NCI-H1930 (cell line): ENCODE measurements around the gene TEKT5.

Experiments used
- DNase-seq, 2 experiments: peaks; one replicate each; lab custom pipeline; 2025; lab: John Stamatoyannopoulos, UW

The TEKT5 gene

DNA sequence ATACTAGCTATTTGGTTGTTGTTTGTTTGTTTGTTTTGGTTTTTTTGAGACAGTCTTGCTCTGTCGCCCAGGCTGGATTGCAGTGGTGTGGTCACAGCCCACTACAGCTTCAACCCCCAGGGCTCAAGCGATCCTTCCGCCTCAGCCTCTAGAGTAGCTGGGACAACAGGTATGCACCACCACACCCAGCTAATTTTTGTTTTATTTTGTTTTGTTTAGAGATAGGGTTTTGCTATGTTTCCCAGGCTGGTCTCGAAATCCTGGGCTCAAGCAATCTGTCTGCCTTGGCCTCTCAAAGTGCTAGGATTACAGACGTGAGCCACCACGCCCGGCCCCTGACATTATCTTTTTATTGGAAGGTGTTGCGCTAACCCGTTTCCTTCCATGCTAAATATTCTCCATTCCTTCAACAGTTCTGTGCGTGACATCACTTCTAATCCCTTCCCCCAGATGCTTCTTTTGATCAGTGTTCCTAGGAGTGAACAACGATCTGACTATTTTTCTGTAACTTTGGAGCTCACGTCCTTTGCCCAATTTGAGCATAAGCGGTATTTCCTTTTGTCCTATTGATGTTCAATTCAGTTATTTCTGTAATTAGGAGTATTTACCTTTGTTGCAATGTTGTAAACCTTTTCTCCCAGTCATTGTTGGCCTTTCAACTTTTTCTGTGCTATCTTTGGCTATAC is 84.1 kb downstream of the TEKT5 start:
- no peak for DNase-seq

DNA sequence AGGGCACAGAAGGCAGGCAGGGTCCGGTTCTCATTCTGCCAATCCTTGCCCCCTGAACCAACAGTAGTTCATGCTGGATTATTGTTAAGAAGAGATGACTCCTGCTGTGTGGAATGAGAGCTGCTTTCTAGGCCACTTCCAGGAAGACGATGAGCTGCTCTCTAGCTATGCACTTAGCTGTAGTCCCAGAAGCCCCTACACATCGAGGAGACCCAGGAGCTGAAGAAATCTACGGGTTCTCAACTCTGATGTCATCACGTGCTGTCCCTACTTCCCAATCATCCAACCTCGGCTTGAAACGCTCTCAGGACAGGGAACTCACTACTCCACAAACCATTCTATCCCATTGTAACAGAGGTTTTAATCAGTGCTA is 85.3 kb downstream of the TEKT5 start:
- DNase-seq, result no peak

GRCh38 chr16:10608687-10609401 is 85.9 kb downstream of the TEKT5 start:
- no peak for DNase-seq

DNA sequence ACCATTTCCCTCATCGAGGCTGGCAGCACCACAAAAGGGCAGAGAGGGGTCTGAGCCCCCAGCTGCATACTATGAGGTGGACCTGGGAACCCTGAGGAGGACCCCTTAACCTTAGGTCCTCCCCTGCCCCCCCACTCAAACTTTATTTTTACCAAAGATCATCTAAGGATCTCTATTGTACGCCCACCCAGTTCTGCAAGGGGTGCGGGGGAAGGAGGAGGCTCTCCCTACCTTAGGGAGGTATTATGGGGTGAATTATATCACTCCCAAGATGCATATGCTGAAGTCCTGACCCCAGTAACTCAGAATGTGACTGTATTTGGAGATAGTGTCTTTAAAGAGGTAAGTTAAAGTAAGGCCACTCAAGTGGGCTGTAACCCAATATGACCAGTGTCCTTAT is 87.6 kb downstream of the TEKT5 start:
- DNase-seq, result no peak

- no peak for DNase-seq
These were observed 88.1 kb downstream of the TEKT5 start for GRCh38 chr16:10606607-10607006.

GRCh38 chr16:10605636-10606035 is 89.1 kb downstream of the TEKT5 start:
- no peak for DNase-seq

DNA sequence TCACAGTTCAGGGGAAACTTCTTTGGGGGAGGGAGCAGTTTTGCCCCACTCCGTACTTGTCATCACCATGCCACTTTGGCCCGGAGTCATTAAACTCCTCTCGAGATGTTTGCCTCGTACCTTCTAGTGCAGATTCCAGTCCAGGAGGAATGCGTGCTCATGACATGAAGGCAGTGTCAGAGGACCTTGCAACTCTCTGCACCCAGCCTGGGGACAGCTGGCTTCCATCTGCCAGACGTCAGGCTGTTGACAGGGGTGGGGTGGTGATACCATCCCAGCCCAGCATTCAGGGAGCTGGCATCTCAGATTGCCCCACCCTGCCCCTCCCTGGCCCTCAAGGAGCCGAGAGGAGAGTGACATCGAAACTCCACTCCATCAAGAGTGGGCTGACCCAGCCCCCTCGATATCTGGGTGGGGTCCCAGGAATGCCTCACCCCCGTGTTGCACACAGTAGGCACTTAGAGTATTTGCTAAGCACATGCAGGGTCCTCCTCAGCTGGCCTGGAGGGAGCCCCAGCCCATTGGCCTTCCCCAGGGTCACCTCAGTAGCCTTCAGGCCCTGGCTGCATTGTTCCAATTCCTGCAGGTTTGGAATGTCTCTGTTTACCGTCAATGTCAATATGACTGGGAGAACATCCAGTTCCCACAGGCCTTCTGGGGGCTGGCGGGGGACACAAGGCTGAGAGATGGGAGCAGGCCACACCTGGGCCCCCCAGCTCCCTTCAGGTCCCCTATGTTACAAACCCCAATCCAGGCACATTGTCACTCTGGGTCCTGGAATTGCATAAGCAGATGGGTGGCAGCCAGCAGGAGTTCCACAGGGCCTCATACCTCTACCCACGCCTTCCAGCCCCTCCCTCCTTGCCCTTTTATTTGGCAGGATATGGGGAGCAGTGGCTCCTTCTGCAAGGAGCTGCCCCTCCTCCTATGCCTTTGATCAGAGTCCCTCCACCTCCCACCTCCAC is 93.0 kb downstream of the TEKT5 start:
- DNase-seq, result no peak

DNA sequence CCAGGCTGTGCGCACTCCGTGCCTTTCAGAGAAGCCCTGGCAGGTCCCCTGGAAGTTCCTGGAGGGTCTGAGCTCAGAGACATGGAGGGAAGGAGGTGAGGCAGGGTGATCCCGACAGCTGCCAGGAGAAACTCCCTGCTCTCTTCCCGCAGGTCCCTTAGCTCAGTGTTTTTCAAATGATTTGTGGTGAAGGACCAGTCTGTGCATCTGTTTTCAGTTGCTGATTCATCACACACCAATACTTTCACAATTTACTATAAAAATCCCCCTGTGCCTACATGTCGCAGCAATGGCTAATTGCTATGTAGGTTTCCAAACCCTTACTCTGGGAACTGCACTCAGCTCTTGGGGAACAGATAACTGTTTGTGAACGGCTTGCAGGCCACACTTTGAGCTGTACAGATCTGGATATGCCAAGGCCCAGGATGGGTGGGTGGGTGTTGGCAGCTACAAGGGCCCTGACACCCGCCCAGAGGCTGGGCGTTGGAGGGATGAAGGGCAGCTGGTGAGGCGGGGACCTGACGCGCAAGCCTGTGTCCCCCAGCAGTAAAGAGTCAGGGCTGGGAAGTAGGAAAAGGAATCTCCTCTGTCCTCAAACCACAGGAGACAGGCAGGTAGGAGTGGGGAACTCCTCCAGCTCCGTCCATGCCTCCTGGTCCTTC is 93.8 kb downstream of the TEKT5 start:
- no peak for DNase-seq

GRCh38 chr16:10599626-10600025 is 95.1 kb downstream of the TEKT5 start:
- DNase-seq, result no peak

GRCh38 chr16:10598157-10598556 is 96.6 kb downstream of the TEKT5 start:
- no peak for DNase-seq

DNA sequence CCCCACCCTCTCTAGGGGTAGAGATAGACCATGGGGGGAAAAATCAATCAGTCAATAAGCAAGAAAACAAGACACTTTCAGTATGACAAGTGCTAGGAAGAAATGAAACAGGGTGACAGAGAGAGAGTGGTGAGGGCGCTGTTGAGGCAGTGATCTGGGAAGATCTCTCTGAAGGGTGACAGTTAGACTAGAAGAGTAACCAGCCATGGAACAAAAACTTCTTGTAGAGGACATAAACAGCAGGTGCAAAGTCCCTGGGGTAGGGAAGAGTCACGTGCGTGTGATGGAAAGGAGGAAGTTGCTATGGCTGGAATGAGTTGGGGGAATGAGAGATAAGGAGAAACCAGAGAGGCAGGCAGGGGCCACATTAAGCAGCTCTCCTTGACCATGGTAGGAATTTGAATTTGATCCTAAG is 97.5 kb downstream of the TEKT5 start:
- no peak for DNase-seq

GRCh38 chr16:10594312-10594950 is 100.3 kb downstream of the TEKT5 start:
- no peak for DNase-seq

GRCh38 chr16:10592611-10593010 is 102.1 kb downstream of the TEKT5 start:
- DNase-seq, result no peak

GRCh38 chr16:10590342-10590741 is 104.4 kb downstream of the TEKT5 start:
- DNase-seq, result no peak

DNA sequence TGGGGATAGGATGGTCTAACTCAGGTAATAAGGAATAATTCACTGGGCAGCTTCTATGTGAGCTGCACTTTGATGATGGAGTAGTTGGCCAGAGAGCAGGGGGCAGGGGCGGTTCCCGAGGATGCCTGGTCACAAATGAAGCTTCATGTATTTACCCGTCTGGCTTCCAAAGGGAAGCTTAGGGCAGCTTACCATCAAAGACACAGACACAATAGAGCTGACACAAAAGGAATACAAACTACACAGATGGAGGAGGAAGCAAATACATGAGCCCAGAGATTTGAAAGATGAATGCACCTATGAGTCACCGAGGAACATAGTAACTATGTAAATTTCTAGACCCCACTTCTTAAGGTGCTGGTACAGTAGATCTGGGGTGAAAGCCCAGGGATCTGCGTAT is 105.6 kb downstream of the TEKT5 start:
- DNase-seq, result no peak

GRCh38 chr16:10587622-10588021 is 107.1 kb downstream of the TEKT5 start:
- DNase-seq, result no peak

DNA sequence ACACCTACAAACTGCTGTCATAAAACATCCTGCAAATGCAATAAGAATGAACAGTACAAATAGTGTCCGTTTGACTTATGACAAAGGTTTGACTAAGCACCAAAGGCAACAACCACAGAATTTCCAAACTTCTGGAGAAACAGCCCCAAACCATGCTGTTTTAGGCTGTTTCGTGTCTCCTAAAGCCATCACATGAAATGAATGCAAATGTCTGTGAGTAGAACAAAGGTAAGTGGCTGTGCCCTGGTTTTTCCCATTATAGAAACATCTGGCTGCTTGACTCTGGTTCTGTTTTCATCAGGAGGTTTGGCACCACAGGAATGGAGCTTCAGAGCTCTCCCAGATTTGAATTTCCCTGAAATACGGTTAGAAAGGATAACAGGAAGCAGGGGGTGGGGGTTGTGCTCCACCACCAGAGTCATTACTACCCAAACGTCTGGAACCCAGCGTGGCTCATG is 109.7 kb downstream of the TEKT5 start:
- DNase-seq, result no peak

DNA sequence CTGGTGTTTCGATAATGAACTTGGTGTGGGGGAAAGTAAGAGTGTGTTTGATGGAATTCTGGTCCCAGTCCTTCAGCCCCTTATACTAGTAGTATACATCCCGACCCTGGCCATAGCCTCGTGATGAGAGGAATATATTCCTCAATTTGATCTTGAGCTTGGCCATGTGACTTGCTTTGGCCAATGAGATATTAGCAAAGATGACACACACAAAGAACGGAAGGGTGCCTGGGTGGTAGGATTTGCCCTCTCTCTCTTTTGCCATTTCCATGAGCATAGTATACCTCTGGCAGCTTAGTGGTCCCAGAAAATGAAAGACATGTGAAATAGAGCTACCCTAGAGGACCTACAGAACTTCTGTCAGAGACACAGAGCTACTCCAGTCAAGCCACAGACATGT is 111.5 kb downstream of the TEKT5 start:
- DNase-seq, result no peak

DNA sequence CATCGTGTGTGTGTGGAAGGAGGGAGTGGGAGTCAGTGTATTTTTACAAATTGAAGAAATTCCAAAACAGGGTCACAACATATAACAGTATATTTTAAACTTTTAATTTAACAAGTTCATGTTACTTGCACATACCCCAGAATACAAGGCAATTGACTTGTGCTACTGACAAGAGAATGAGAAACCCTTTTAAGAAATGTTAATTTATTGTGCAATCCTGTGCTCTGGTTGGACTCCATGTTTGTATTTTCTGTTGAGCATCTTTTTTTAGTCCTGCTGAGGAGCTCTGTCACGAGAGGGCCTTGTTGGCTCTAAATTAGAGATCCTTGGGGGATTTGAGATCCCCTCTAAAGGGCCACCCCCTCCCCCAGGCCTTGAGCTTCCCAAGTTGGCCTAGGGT is 113.2 kb downstream of the TEKT5 start:
- DNase-seq, result no peak

- no peak for DNase-seq
These were observed 113.9 kb downstream of the TEKT5 start for GRCh38 chr16:10580883-10581247.
